IMR-90 (cell line): Measurements from ENCODE around the gene LAMB3. TPM values are rescaled to one million over a fixed set of nuclear protein-coding genes. Genes with fewer than 3 reads are reported as not detected.

Source experiments
- ATAC-seq: fragments of 200-7000 bp; cut with Tn5 transposase; 2 replicates; pipeline ENCODE4 v1.9.1; 2020; ENCODE audit warnings: low read depth, mild to moderate bottlenecking, moderate library complexity
- BruUV-seq: library from RNA; stranded (reverse); fragments of 400-500 nt; replicated peaks from 2 replicates; lab custom pipeline; 2021; lab: Mats Ljungman, UMichigan
- CTCF ChIA-PET: fragments of 300-600 bp; formaldehyde crosslinking; extraction: SDS; loops from one replicate; lab custom pipeline; 2021; ENCODE audit warnings: antibody characterized with exemption; lab: Yijun Ruan, JAX
- POLR2A ChIA-PET: fragments of 300-600 bp; sonication (Branson Sonifier 250); formaldehyde crosslinking; loops from one replicate; lab custom pipeline; 2022; ENCODE audit warnings: antibody characterized with exemption; ENCODE audit not compliant: unreplicated experiment; lab: Charles Lee
- DNase-seq: peaks from one replicate; pipeline ENCODE4 v3.0.0; 2013
- H2AFZ ChIP-seq: replicated peaks from 2 replicates; pipeline ENCODE3; 2013; ENCODE audit warnings: low read length, mild to moderate bottlenecking; ENCODE audit not compliant: poor library complexity
- H2AK5ac ChIP-seq: 2 replicates; pipeline ENCODE4 v1.6.1; 2013; ENCODE audit warnings: low read depth, low read length, inconsistent platforms
- H2AK9ac ChIP-seq: replicated peaks from 2 replicates; pipeline ENCODE3; 2013; ENCODE audit warnings: mild to moderate bottlenecking, low read depth, low read length, moderate library complexity; ENCODE audit not compliant: poor library complexity
- H2BK120ac ChIP-seq: 2 replicates; pipeline ENCODE4 v1.6.1; 2013; ENCODE audit warnings: low read depth, low read length, inconsistent platforms
- H2BK15ac ChIP-seq: 3 replicates; pipeline ENCODE4 v1.6.1; 2013; ENCODE audit warnings: low read depth, low read length, inconsistent platforms
- H2BK20ac ChIP-seq: 2 replicates; pipeline ENCODE4 v1.6.1; 2013; ENCODE audit warnings: low read depth, mild to moderate bottlenecking, inconsistent platforms, low read length, moderate library complexity
- H2BK5ac ChIP-seq: 2 replicates; pipeline ENCODE4 v1.6.1; 2013; ENCODE audit warnings: mild to moderate bottlenecking, low read depth, low read length, inconsistent platforms; ENCODE audit not compliant: poor library complexity, severe bottlenecking
- H3K14ac ChIP-seq: replicated peaks from 2 replicates; pipeline ENCODE4 v1.6.1; 2013; ENCODE audit warnings: low read depth, low read length, inconsistent platforms
- H3K18ac ChIP-seq: 2 replicates; pipeline ENCODE4 v1.6.1; 2013; ENCODE audit warnings: low read depth, low read length, control low read depth
- H3K23ac ChIP-seq: 2 replicates; pipeline ENCODE4 v1.6.1; 2013; ENCODE audit warnings: low read depth, low read length, inconsistent platforms
- H3K27ac ChIP-seq: 2 replicates; pipeline ENCODE4 v1.5.1; 2013; ENCODE audit warnings: mild to moderate bottlenecking, control low read depth, low read length; ENCODE audit not compliant: insufficient read depth
- H3K27me3 ChIP-seq: 2 replicates; pipeline ENCODE4 v1.6.1; 2013; ENCODE audit warnings: low read length; ENCODE audit not compliant: control insufficient read depth, insufficient read depth
- H3K36me3 ChIP-seq: 2 replicates; pipeline ENCODE4 v1.6.1; 2013; ENCODE audit warnings: low read length, mixed read lengths; ENCODE audit not compliant: control insufficient read depth, insufficient read depth
- H3K4ac ChIP-seq: 2 replicates; pipeline ENCODE4 v1.6.1; 2013; ENCODE audit warnings: low read depth, low read length, inconsistent platforms
- H3K4me1 ChIP-seq: 2 replicates; pipeline ENCODE4 v1.6.1; 2013; ENCODE audit warnings: low read length, mixed read lengths; ENCODE audit not compliant: control insufficient read depth, insufficient read depth
- H3K4me2 ChIP-seq: 2 replicates; pipeline ENCODE4 v1.6.1; 2013; ENCODE audit warnings: low read depth, mild to moderate bottlenecking, control low read depth, low read length, moderate library complexity
- H3K4me3 ChIP-seq: 2 replicates; pipeline ENCODE4 v1.5.1; 2013; ENCODE audit warnings: low read depth, mild to moderate bottlenecking, control low read depth, low read length, moderate library complexity; ENCODE audit not compliant: insufficient read depth
- H3K56ac ChIP-seq: 2 replicates; pipeline ENCODE4 v1.6.1; 2013; ENCODE audit warnings: low read length, inconsistent platforms; ENCODE audit not compliant: insufficient read depth; ENCODE audit errors: extremely low read depth
- H3K79me1 ChIP-seq, 2 experiments: 2 replicates each; pipeline ENCODE4 v1.6.1; 2013; ENCODE audit warnings: low read length in 2 of 2, inconsistent platforms in 1 of 2, low read depth in 1 of 2
- H3K9ac ChIP-seq: 2 replicates; pipeline ENCODE4 v1.6.1; 2013; ENCODE audit warnings: low read depth, low read length, control low read depth
- H3K9me1 ChIP-seq: 2 replicates; pipeline ENCODE4 v1.6.1; 2013; ENCODE audit warnings: low read length, inconsistent platforms; ENCODE audit not compliant: insufficient read depth
- H3K9me3 ChIP-seq: 2 replicates; pipeline ENCODE4 v1.6.1; 2013; ENCODE audit warnings: low read length; ENCODE audit not compliant: control insufficient read depth, insufficient read depth
- H4K20me1 ChIP-seq: 2 replicates; pipeline ENCODE4 v1.6.1; 2013; ENCODE audit warnings: low read length, inconsistent platforms; ENCODE audit not compliant: insufficient read depth
- H4K5ac ChIP-seq: 2 replicates; pipeline ENCODE4 v1.6.1; 2013; ENCODE audit warnings: mild to moderate bottlenecking, low read depth, low read length, control low read depth
- H4K8ac ChIP-seq, 2 experiments: 2 replicates each; pipeline ENCODE4 v1.6.1; 2013; ENCODE audit warnings: low read depth in 2 of 2, low read length in 2 of 2, control low read depth in 1 of 2, inconsistent platforms in 1 of 2
- H4K91ac ChIP-seq: 2 replicates; pipeline ENCODE4 v1.6.1; 2013; ENCODE audit warnings: low read depth, low read length, inconsistent platforms; ENCODE audit not compliant: insufficient read depth
- BHLHE40 ChIP-seq: fragments of 150-350 bp; IDR thresholded peaks from 2 replicates; pipeline ENCODE4 v1.6.1; 2016; ENCODE audit warnings: mild to moderate bottlenecking, low read depth, low read length
- CEBPB ChIP-seq: IDR thresholded peaks from 2 replicates; pipeline ENCODE4 v1.6.1; 2012; ENCODE audit warnings: low read depth, low read length, improper control_type of control experiment
- CHD1 ChIP-seq: IDR thresholded peaks from 2 replicates; pipeline ENCODE4 v1.6.1; 2012; ENCODE audit warnings: low read depth, low read length, improper control_type of control experiment
- FOS ChIP-seq: fragments of 150-350 bp; IDR thresholded peaks from 2 replicates; pipeline ENCODE4 v1.6.1; 2016; ENCODE audit warnings: low read depth, low read length
- MAFK ChIP-seq: IDR thresholded peaks from 2 replicates; pipeline ENCODE4 v1.6.1; 2012; ENCODE audit warnings: low read depth, low read length, improper control_type of control experiment
- MAZ ChIP-seq: IDR thresholded peaks from 2 replicates; pipeline ENCODE4 v1.6.1; 2012; ENCODE audit warnings: low read depth, mild to moderate bottlenecking, low read length, improper control_type of control experiment, moderate library complexity, borderline replicate concordance
- MXI1 ChIP-seq: IDR thresholded peaks from 2 replicates; pipeline ENCODE4 v1.6.1; 2012; ENCODE audit warnings: low read depth, mild to moderate bottlenecking, low read length, moderate library complexity, borderline replicate concordance
- NFE2L2 ChIP-seq: fragments of 150-350 bp; IDR thresholded peaks from 2 replicates; pipeline ENCODE4 v1.6.1; 2016; ENCODE audit warnings: low read depth, mild to moderate bottlenecking, low read length
- POLR2A ChIP-seq: IDR thresholded peaks from 2 replicates; pipeline ENCODE4 v1.6.1; 2012; ENCODE audit warnings: mild to moderate bottlenecking, low read depth, low read length
- RAD21 ChIP-seq: IDR thresholded peaks from 2 replicates; pipeline ENCODE4 v1.6.1; 2012; ENCODE audit warnings: low read length, improper control_type of control experiment
- RCOR1 ChIP-seq: IDR thresholded peaks from 2 replicates; pipeline ENCODE4 v1.6.1; 2012; ENCODE audit warnings: mild to moderate bottlenecking, low read length, improper control_type of control experiment; ENCODE audit not compliant: insufficient replicate concordance
- RFX5 ChIP-seq: IDR thresholded peaks from 2 replicates; pipeline ENCODE4 v1.8.0; 2012; ENCODE audit warnings: low read depth, mild to moderate bottlenecking, low read length, moderate library complexity
- SMC3 ChIP-seq: fragments of 150-350 bp; IDR thresholded peaks from 2 replicates; pipeline ENCODE4 v1.6.1; 2016; ENCODE audit warnings: low read depth, mild to moderate bottlenecking, antibody characterized with exemption, low read length, moderate library complexity
- WGBS, 2 experiments: methylation state at CpG; one replicate each; pipeline versions ENCODE4 v1.1.5 to v1.1.7; 2013; ENCODE audit warnings: missing lambda C conversion rate in 2 of 2; ENCODE audit not compliant: insufficient read length in 1 of 2; ENCODE audit errors: extremely low coverage in 2 of 2; 5-methylcytosine and 5-hydroxymethylcytosine counted together
- dilution Hi-C: fragments of 300-500 bp; cut with HindIII; formaldehyde crosslinking; loops from one replicate; pipeline ENCODE4 v1.14.3; 2018; ENCODE audit warnings: low sequenced_read_pairs; ENCODE audit not compliant: unreplicated experiment
- in situ Hi-C: fragments of 300-500 bp; cut with MboI; formaldehyde crosslinking; loops from 3 replicates; pipeline ENCODE4 v1.14.3; 2019; ENCODE audit warnings: low sequenced_read_pairs, inconsistent platforms, mixed read lengths
- intact Hi-C: fragments of 100-400 bp; cut with micrococcal nuclease; formaldehyde crosslinking; loops from 2 replicates; pipeline ENCODE4 v1.10.0; 2022
- polyA plus RNA-seq, 3 experiments: library from polyadenylated mRNA; depleted of rRNA; stranded (reverse); fragments of >200 nt; gene quantifications; 2 replicates each; pipeline ENCODE4 v1.2.3, GENCODE V29; 2012; ENCODE audit warnings: low replicate concordance in 1 of 3
- total RNA-seq: library from RNA; depleted of rRNA; stranded (reverse); fragments of >200 nt; gene quantifications from 2 replicates; pipeline ENCODE4 v1.2.3, GENCODE V29; 2012
- TF ChIP-seq, protein P1 (sequence below): fragments of 150-350 bp; IDR thresholded peaks from 2 replicates; pipeline ENCODE4 v1.6.1; 2017; ENCODE audit warnings: mild to moderate bottlenecking, antibody characterized with exemption, low read length, low read depth
- TF ChIP-seq, protein P2 (sequence below): conservative IDR thresholded peaks from 2 replicates; pipeline ENCODE4 v1.5.1; 2012; ENCODE audit warnings: mild to moderate bottlenecking, low read depth, low read length, improper control_type of control experiment
- TF ChIP-seq, protein P3 (sequence below): fragments of 150-350 bp; IDR thresholded peaks from 2 replicates; pipeline ENCODE4 v1.6.1; 2016; ENCODE audit warnings: low read depth, mild to moderate bottlenecking, low read length, moderate library complexity, borderline replicate concordance

LAMB3 gene
- total and polyA plus RNA-seq, 2 of the 4 experiments (the other 2 are of a cell fraction) = 0.72 to 2.1 TPM

DNA sequence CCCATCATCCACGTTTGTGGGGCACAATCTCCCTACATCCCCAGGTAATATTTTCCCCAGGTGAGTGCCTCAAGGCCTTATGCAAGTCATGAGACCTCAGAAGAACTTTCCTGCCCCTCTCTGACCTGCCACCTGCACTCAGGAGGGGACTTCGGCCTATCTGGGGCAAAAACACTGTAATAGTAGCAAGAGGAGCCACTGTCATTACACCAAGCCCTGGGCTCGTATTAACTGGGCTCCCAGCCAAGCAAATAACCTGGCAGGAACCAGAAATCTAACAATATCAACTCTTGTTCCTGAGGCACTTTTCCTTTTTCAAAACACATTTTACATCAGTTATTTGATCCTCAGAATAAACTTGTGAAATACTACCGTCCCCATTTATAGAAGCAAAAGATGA lies 30.9 kb downstream of the LAMB3 start:
- in situ Hi-C loops = no loop called here
- ATAC-seq = no peak
- intact Hi-C loops = no loop called here

More for the DNA sequence above, 30.9 kb downstream of the LAMB3 start:
- Histone ChIP-seq H3K27me3 (no peaks in the 10 kb centered on the region), H3K4me1 (no peaks in the 10 kb centered on the region; the same call in 1 of the 2 replicates), H3K27ac (no peak overlapping the region), H2AK9ac (no peak overlapping the region), H2BK15ac (no peak overlapping the region), H3K9me3 (no peaks in the 10 kb centered on the region), H3K56ac (no peak overlapping the region), H3K14ac (no peak overlapping the region), H3K4me3 (no peak overlapping the region), H3K18ac (no peak overlapping the region), H4K20me1 (no peaks in the 10 kb centered on the region), H2AK5ac (no peak overlapping the region), H3K9ac (no peak overlapping the region), H2BK120ac (no peak overlapping the region), H3K4me2 (no peak overlapping the region), H3K79me1 (no peaks in the 10 kb centered on the region), H2BK5ac (no peak overlapping the region), H4K8ac (no peak overlapping the region), H3K23ac (no peak overlapping the region), H3K4ac (no peak overlapping the region), H2BK20ac (no peak overlapping the region), H3K9me1 (no peaks in the 10 kb centered on the region), H2AFZ (peak overlapping the region; percentile 4), H4K5ac (no peak overlapping the region), H3K36me3 (no peaks in the 10 kb centered on the region), H4K91ac (no peak overlapping the region)
- no TSS peak for BruUV-seq
- CTCF ChIA-PET = no interaction called here
- DNase-seq = no peak
- dilution Hi-C loops = no loop called here
- POLR2A ChIA-PET = no interaction called here
- WGBS, 2 experiments = 40% methylated on average over 1 of the region's 4 CpGs; no CpG with 5 or more reads in 1 of the 2 experiments
- TF ChIP-seq BHLHE40 = no peak
- TF ChIP-seq FOS = no peak
- TF ChIP-seq RAD21 = no peak
- TF ChIP-seq MXI1 = no peak
- no peak for TF ChIP-seq MAZ
- TF ChIP-seq RFX5 = no peak
- no peak for TF ChIP-seq POLR2A
- TF ChIP-seq, protein P1, sequence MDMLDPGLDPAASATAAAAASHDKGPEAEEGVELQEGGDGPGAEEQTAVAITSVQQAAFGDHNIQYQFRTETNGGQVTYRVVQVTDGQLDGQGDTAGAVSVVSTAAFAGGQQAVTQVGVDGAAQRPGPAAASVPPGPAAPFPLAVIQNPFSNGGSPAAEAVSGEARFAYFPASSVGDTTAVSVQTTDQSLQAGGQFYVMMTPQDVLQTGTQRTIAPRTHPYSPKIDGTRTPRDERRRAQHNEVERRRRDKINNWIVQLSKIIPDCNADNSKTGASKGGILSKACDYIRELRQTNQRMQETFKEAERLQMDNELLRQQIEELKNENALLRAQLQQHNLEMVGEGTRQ = no peak
- no peak for TF ChIP-seq NFE2L2
- TF ChIP-seq, protein P2, sequence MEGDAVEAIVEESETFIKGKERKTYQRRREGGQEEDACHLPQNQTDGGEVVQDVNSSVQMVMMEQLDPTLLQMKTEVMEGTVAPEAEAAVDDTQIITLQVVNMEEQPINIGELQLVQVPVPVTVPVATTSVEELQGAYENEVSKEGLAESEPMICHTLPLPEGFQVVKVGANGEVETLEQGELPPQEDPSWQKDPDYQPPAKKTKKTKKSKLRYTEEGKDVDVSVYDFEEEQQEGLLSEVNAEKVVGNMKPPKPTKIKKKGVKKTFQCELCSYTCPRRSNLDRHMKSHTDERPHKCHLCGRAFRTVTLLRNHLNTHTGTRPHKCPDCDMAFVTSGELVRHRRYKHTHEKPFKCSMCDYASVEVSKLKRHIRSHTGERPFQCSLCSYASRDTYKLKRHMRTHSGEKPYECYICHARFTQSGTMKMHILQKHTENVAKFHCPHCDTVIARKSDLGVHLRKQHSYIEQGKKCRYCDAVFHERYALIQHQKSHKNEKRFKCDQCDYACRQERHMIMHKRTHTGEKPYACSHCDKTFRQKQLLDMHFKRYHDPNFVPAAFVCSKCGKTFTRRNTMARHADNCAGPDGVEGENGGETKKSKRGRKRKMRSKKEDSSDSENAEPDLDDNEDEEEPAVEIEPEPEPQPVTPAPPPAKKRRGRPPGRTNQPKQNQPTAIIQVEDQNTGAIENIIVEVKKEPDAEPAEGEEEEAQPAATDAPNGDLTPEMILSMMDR = no peak
- TF ChIP-seq CEBPB = no peak
- no peak for TF ChIP-seq CHD1
- TF ChIP-seq MAFK = no peak
- no peak for TF ChIP-seq RCOR1
- TF ChIP-seq SMC3 = no peak
- TF ChIP-seq, protein P3, sequence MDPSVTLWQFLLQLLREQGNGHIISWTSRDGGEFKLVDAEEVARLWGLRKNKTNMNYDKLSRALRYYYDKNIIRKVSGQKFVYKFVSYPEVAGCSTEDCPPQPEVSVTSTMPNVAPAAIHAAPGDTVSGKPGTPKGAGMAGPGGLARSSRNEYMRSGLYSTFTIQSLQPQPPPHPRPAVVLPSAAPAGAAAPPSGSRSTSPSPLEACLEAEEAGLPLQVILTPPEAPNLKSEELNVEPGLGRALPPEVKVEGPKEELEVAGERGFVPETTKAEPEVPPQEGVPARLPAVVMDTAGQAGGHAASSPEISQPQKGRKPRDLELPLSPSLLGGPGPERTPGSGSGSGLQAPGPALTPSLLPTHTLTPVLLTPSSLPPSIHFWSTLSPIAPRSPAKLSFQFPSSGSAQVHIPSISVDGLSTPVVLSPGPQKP = no peak
